K562 (cell line): ENCODE results near the gene PALLD. TPM values are rescaled to one million over a fixed set of nuclear protein-coding genes. Genes with fewer than 3 reads are reported as not detected.

Source experiments
- ATAC-seq: fragments of 200-7000 bp; cut with Tn5 transposase; 3 replicates; pipeline ENCODE4 v1.9.1; 2020; ENCODE audit warnings: moderate library complexity
- BruUV-seq: library from RNA; stranded (reverse); fragments of 400-500 nt; replicated peaks from 2 replicates; lab custom pipeline; 2021; lab: Mats Ljungman, UMichigan
- CTCF ChIA-PET: fragments of 300-600 bp; formaldehyde crosslinking; extraction: SDS; loops from one replicate; lab custom pipeline; 2021; ENCODE audit warnings: low intra/inter-chr PET ratio; lab: Yijun Ruan, JAX
- POLR2A ChIA-PET: fragments of 300-600, 350-650 bp; sonication (Branson Sonifier 250); formaldehyde crosslinking; extraction: SDS; loops from one replicate; lab custom pipeline; 2021; ENCODE audit warnings: antibody characterized with exemption, inconsistent platforms; lab: Yijun Ruan, JAX
- DNase-seq, 4 experiments: peaks; one replicate each; pipeline versions ENCODE4 v3.0.0 to v3.0.0-alpha.2; 2011 to 2018; ENCODE audit warnings: low spot score in 3 of 4, mixed read lengths in 3 of 4; ENCODE audit errors: extremely low read depth in 1 of 4
- FAIRE-seq: peaks from 2 replicates; lab custom pipeline; 2011; peaks lifted over from hg19 to GRCh38; lab: Jason Lieb, UNC
- H2AFZ ChIP-seq: 2 replicates; pipeline ENCODE4 v1.6.0; 2011; ENCODE audit warnings: low read depth, low read length, control low read depth, inconsistent platforms
- H3K27ac ChIP-seq: fragments of 200-600 bp; 3 replicates; pipeline ENCODE4 v1.8.0; 2011; ENCODE audit warnings: low read depth, mild to moderate bottlenecking, control low read depth, inconsistent platforms, low read length, moderate library complexity, mixed read lengths; ENCODE audit errors: extremely low read depth
- H3K27me3 ChIP-seq, 2 experiments: fragments of 300-600 bp in 1 of 2; 2 replicates in 1 of 2; 3 replicates in 1 of 2; pipeline versions ENCODE4 v1.6.0 to v1.8.0; 2011; ENCODE audit warnings: inconsistent platforms in 2 of 2, low read length in 2 of 2, mild to moderate bottlenecking in 1 of 2, mixed read lengths in 1 of 2, moderate library complexity in 1 of 2; ENCODE audit not compliant: control insufficient read depth in 2 of 2, insufficient read depth in 2 of 2
- H3K36me3 ChIP-seq: fragments of 300-600 bp; 3 replicates; pipeline ENCODE4 v1.8.0; 2011; ENCODE audit warnings: mild to moderate bottlenecking, low read length, inconsistent platforms; ENCODE audit not compliant: control insufficient read depth, insufficient read depth
- H3K4me1 ChIP-seq, 2 experiments: fragments of 200-600 bp in 1 of 2; replicated peaks in 1 of 2; 2 replicates in 1 of 2; 3 replicates in 1 of 2; pipeline versions ENCODE4 v1.5.1 to v1.8.0; 2011; ENCODE audit warnings: inconsistent platforms in 2 of 2, low read length in 2 of 2, mild to moderate bottlenecking in 1 of 2, mixed read lengths in 1 of 2, moderate library complexity in 1 of 2; ENCODE audit not compliant: control insufficient read depth in 2 of 2, insufficient read depth in 2 of 2
- H3K4me2 ChIP-seq: 2 replicates; pipeline ENCODE4 v1.6.1; 2011; ENCODE audit warnings: low read length, control low read depth, inconsistent platforms, mixed read lengths; ENCODE audit not compliant: insufficient read depth
- H3K4me3 ChIP-seq: fragments of 200-600 bp; sonication (generic), shearing (Covaris generic); 2 replicates; pipeline ENCODE4 v1.5.1; 2016; ENCODE audit warnings: control low read depth, inconsistent platforms
- H3K79me2 ChIP-seq: fragments of 200-600 bp; 3 replicates; pipeline ENCODE4 v1.8.0; 2011; ENCODE audit warnings: low read length, inconsistent platforms; ENCODE audit not compliant: control insufficient read depth, insufficient read depth
- H3K9ac ChIP-seq, 2 experiments: 2 replicates each; pipeline versions ENCODE4 v1.6.0 to v1.6.1; 2011; ENCODE audit warnings: low read depth in 2 of 2, low read length in 2 of 2, control low read depth in 1 of 2, inconsistent platforms in 1 of 2, mild to moderate bottlenecking in 1 of 2, mixed read lengths in 1 of 2; ENCODE audit not compliant: insufficient read depth in 1 of 2
- H3K9me1 ChIP-seq: one replicate; pipeline ENCODE4 v1.6.0; 2011; ENCODE audit warnings: inconsistent platforms, mild to moderate bottlenecking, low read length, moderate library complexity; ENCODE audit not compliant: control insufficient read depth, insufficient read depth
- H3K9me3 ChIP-seq: replicated peaks from 2 replicates; pipeline ENCODE4 v1.5.1; 2011; ENCODE audit warnings: low read depth, low read length, inconsistent platforms; ENCODE audit not compliant: control insufficient read depth, insufficient read depth
- H4K20me1 ChIP-seq: replicated peaks from 2 replicates; pipeline ENCODE4 v1.6.1; 2011; ENCODE audit warnings: low read length, inconsistent platforms, mixed read lengths; ENCODE audit not compliant: control insufficient read depth, insufficient read depth
- CBX1 ChIP-seq: sonication (generic); IDR thresholded peaks from 2 replicates; pipeline ENCODE4 v1.6.1; 2016; ENCODE audit warnings: antibody characterized with exemption, low read depth, mild to moderate bottlenecking
- HDAC8 ChIP-seq: fragments of 450-650 bp; IDR thresholded peaks from 2 replicates; pipeline ENCODE4 v1.6.1; 2016; ENCODE audit warnings: mild to moderate bottlenecking, missing genetic modification characterization, moderate library complexity, missing compliant biosample characterization
- MEF2D ChIP-seq: conservative IDR thresholded peaks from 2 replicates; pipeline ENCODE4 v1.6.1; 2016; ENCODE audit warnings: low read depth, missing genetic modification characterization, missing compliant biosample characterization
- SOX6 ChIP-seq: fragments of 450-650 bp; IDR thresholded peaks from 2 replicates; pipeline ENCODE4 v1.6.1; 2014; ENCODE audit warnings: mild to moderate bottlenecking
- WHSC1 ChIP-seq: IDR thresholded peaks from one replicate; pipeline ENCODE4 v1.6.1; 2012; ENCODE audit warnings: low read length, control low read depth, inconsistent platforms
- ZNF217 ChIP-seq: sonication (generic); formaldehyde crosslinking; IDR thresholded peaks from 2 replicates; pipeline ENCODE4 v1.8.0; 2022; ENCODE audit warnings: mild to moderate bottlenecking, missing genetic modification reagents
- WGBS: fragments of 100-300 bp; shearing (Covaris generic); methylation state at CpG from one replicate; pipeline ENCODE4 v1.1.6; 2016; ENCODE audit warnings: low coverage, mixed read lengths; ENCODE audit not compliant: insufficient coverage; ENCODE audit errors: missing lambda C conversion rate; 5-methylcytosine and 5-hydroxymethylcytosine counted together
- in situ Hi-C: fragments of 300-500 bp; cut with MboI; formaldehyde crosslinking; loops from 4 replicates; pipeline ENCODE4 v1.15.0; 2018; ENCODE audit warnings: inconsistent platforms, mixed read lengths
- intact Hi-C: fragments of 100-400 bp; cut with micrococcal nuclease; formaldehyde crosslinking; loops from 2 replicates; pipeline ENCODE4 v1.14.2; 2022
- polyA plus RNA-seq, 8 experiments: library from polyadenylated mRNA; depleted of rRNA in 4 of 8; stranded (reverse) in 5 of 8; unstranded in 3 of 8; fragments of >200 nt; fragmentation: Nextera tagmentation in 2 of 8; fragmentation: Illumina TruSeq in 1 of 8; extraction: Ambion mirVana in 2 of 8; extraction: Trizol in 1 of 8; gene quantifications; 2 replicates each; pipeline versions ENCODE4 v1.2.1 to v1.2.3, GENCODE V29; 2011 to 2014; ENCODE audit warnings: inconsistent platforms in 1 of 8, missing spikeins in 1 of 8
- total RNA-seq, 7 experiments: library from RNA; depleted of rRNA in 6 of 7; stranded (reverse); fragments of >200 nt in 6 of 7; fragmentation: Illumina TruSeq in 2 of 7; extraction: Trizol in 2 of 7; gene quantifications; 2 replicates each; pipeline versions ENCODE4 v1.2.1 to v1.2.3, GENCODE V29; 2011 to 2021; ENCODE audit warnings: low replicate concordance in 1 of 7

The PALLD gene
- total and polyA plus RNA-seq, 9 of the 15 experiments (the other 6 are each of a cell fraction or from before 2014, with no cell fraction given) = 0.01 to 0.35 (median 0.06) TPM; not detected in 3

DNA sequence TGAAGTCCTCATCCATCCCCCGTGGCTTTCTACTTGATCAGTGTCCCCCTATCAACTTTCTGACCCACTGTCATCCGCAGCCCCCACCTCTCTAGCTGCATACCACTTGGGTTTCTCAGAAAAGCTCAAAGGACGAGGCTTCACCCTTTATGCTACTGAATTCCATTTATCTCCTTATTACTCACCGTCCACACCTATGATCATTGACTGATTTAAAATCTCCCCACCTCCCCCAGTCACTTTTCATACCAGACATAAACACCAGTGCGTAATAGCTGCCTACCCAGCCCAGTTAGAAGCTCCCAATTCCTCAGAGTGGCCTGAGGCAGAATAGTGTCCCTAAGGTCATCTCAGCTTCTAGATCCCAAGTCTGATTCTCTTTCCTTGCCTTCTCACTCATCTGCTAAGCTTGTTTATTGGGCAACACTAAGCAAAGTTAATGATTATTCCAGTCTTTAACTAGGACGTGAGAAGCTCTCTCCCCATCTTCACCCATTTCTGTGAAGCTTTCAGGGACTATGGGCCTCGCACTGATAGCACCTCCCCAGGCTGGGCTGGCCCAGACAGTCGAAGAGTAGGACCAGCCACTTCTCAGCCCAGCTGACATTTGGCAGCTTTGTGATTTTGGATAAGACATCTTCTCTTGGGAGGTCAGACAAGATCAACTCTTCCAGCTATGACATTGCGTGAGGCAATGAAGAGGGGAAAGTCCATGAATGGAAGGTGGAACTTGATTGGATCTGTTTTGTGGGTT is 9.4 kb upstream of the PALLD start:
- H3K4me1 ChIP-seq = peaks cover 0 to 3% of the 10 kb centered on the region in 2 experiments; a peak in 2 of 5 replicates
- H3K27ac ChIP-seq = no peak overlapping the region
- no peak overlapping the region for H2AFZ ChIP-seq
- no peaks in the 10 kb centered on the region for H3K9me1 ChIP-seq
- CTCF ChIA-PET = no interaction called here
- no peaks in the 10 kb centered on the region for H3K79me2 ChIP-seq
- ATAC-seq (no peak), DNase-seq (no peak), FAIRE-seq (no peak)
- H3K9ac ChIP-seq = no peak overlapping the region
- H3K4me2 ChIP-seq = no peak overlapping the region
- TF ChIP-seq WHSC1 = no peak
- no peaks in the 10 kb centered on the region for H3K36me3 ChIP-seq
- 11% methylated on average over 9 of the region's 9 CpGs for WGBS
- POLR2A ChIA-PET = interaction anchor here (0.9 kb wide), 1 partner anchor 9 kb away, joined by 4 read pairs; the partner anchor contains the start of gene PALLD
- no peaks in the 10 kb centered on the region for H4K20me1 ChIP-seq
- H3K4me3 ChIP-seq = no peak overlapping the region
- H3K27me3 ChIP-seq = no peaks in the 10 kb centered on the region
- H3K9me3 ChIP-seq = no peaks in the 10 kb centered on the region
- intact Hi-C loops (no loop called here), in situ Hi-C loops (no loop called here)
- no TSS peak for BruUV-seq

DNA sequence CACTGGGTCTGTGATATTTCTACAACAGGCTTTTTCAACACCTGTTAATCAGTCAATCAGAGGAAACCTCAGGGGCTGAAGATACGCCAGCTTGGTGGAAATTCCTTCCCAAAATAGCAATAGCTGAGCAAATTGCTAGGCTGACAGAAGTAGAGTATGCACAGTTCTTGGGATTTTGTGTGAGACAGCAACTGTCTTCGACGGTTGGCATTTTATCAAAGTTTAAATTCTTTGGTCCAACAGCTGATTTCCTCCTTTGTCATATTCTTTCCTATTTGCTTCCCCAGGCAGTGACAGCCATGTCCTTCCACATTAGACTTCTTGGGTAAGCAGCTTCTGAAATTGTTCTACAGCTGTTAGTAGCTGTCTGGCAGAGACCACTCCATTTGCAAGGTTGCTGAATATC is 8.0 kb upstream of the PALLD start:
- no peak overlapping the region for H3K4me3 ChIP-seq
- H3K4me2 ChIP-seq = no peak overlapping the region
- H3K9me3 ChIP-seq = no peaks in the 10 kb centered on the region
- H3K9me1 ChIP-seq = no peaks in the 10 kb centered on the region
- no peak for TF ChIP-seq ZNF217 (CRISPR knock-in tag)
- TF ChIP-seq HDAC8 = no peak
- TF ChIP-seq CBX1 = no peak
- peak; percentile 61 for TF ChIP-seq MEF2D
- no peak for TF ChIP-seq SOX6
- H3K27me3 ChIP-seq = no peaks in the 10 kb centered on the region
- FAIRE-seq (no peak), ATAC-seq (no peak), DNase-seq (no peak)
- no peak overlapping the region for H3K9ac ChIP-seq
- H3K27ac ChIP-seq = no peak overlapping the region
- H3K4me1 ChIP-seq = peaks cover 0 to 3% of the 10 kb centered on the region in 2 experiments; a peak in 2 of 5 replicates
- POLR2A ChIA-PET = no interaction called here
- no peaks in the 10 kb centered on the region for H3K79me2 ChIP-seq
- no peak overlapping the region for H2AFZ ChIP-seq
- WGBS = 5% methylated on average over 3 of the region's 3 CpGs
- no peaks in the 10 kb centered on the region for H4K20me1 ChIP-seq
- H3K36me3 ChIP-seq = no peaks in the 10 kb centered on the region
- BruUV-seq = no TSS peak
- intact Hi-C loops = no loop called here
- in situ Hi-C loops = no loop called here
- CTCF ChIA-PET = no interaction called here
